ENCODE results near the gene CRIM1. TPM values are rescaled to one million over a fixed set of nuclear protein-coding genes. Genes with fewer than 3 reads are reported as not detected.

CRIM1 gene
- total RNA-seq, 1 donor from 2014 or later = 158 TPM

- H3K27me3 ChIP-seq = no peaks in the 10 kb centered on the region
- H3K9me3 ChIP-seq = no peaks in the 10 kb centered on the region
- ATAC-seq = no peak
- intact Hi-C loops (cut with DNase I) = no loop called here
- peaks cover 45% of the 10 kb centered on the region for H3K4me1 ChIP-seq
- no peak for TF ChIP-seq CTCF (IDR thresholded peaks at IDR 0.05)
- H3K4me3 ChIP-seq = no peak overlapping the region
- peaks cover 56% of the 10 kb centered on the region for H3K36me3 ChIP-seq
- no peak for DNase-seq
- H3K27ac ChIP-seq = no peak overlapping the region
These were observed 126.1 kb downstream of the CRIM1 start for GRCh38 chr2:36481709-36482108.

GRCh38 chr2:36482576-36483214 is 127.1 kb downstream of the CRIM1 start:
- Histone ChIP-seq H3K9me3 (no peaks in the 10 kb centered on the region), H3K27ac (no peak overlapping the region), H3K36me3 (peaks cover 46% of the 10 kb centered on the region), H3K4me1 (peaks cover 52% of the 10 kb centered on the region), H3K4me3 (no peak overlapping the region), H3K27me3 (no peaks in the 10 kb centered on the region)
- DNase-seq = no peak
- peak; percentile 51 for ATAC-seq
- intact Hi-C loops (cut with DNase I) = no loop called here
- TF ChIP-seq CTCF (IDR thresholded peaks at IDR 0.05) = no peak

- H3K27me3 ChIP-seq = no peaks in the 10 kb centered on the region
- peaks cover 52% of the 10 kb centered on the region for H3K4me1 ChIP-seq
- DNase-seq = no peak
- intact Hi-C loops (cut with DNase I) = no loop called here
- H3K27ac ChIP-seq = no peak overlapping the region
- peaks cover 42% of the 10 kb centered on the region for H3K36me3 ChIP-seq
- ATAC-seq = no peak
- TF ChIP-seq CTCF (IDR thresholded peaks at IDR 0.05) = no peak
- no peak overlapping the region for H3K4me3 ChIP-seq
- H3K9me3 ChIP-seq = no peaks in the 10 kb centered on the region
These were observed 127.7 kb downstream of the CRIM1 start for GRCh38 chr2:36483290-36483689.

- Histone ChIP-seq H3K27ac (peak overlapping the region; percentile 51), H3K9me3 (no peaks in the 10 kb centered on the region), H3K36me3 (peaks cover 31% of the 10 kb centered on the region), H3K4me1 (peaks cover 44% of the 10 kb centered on the region), H3K4me3 (no peak overlapping the region), H3K27me3 (no peaks in the 10 kb centered on the region)
- intact Hi-C loops (cut with DNase I) = no loop called here
- DNase-seq (no peak), ATAC-seq (no peak)
- TF ChIP-seq CTCF (IDR thresholded peaks at IDR 0.05) = no peak
These were observed 128.9 kb downstream of the CRIM1 start for GRCh38 chr2:36484454-36484853.

- no peaks in the 10 kb centered on the region for H3K27me3 ChIP-seq
- H3K27ac ChIP-seq = peak overlapping the region; percentile 51
- peaks cover 22% of the 10 kb centered on the region for H3K36me3 ChIP-seq
- no peaks in the 10 kb centered on the region for H3K9me3 ChIP-seq
- peak; percentile 30 for ATAC-seq
- H3K4me3 ChIP-seq = no peak overlapping the region
- intact Hi-C loops (cut with DNase I) = no loop called here
- H3K4me1 ChIP-seq = peaks cover 44% of the 10 kb centered on the region
- TF ChIP-seq CTCF (IDR thresholded peaks at IDR 0.05) = no peak
- DNase-seq = no peak
These were observed 129.9 kb downstream of the CRIM1 start for GRCh38 chr2:36485521-36485920.
